22Rv1 (cell line): ENCODE measurements around the gene LRBA.

Experiments used
- H3K27ac ChIP-seq: fragments of 450-650 bp; 2 replicates; pipeline ENCODE4 v1.5.1; 2017
- ZFX ChIP-seq: fragments of 450-650 bp; IDR thresholded peaks from 2 replicates; pipeline ENCODE4 v1.6.1; 2017; ENCODE audit warnings: antibody characterized with exemption, borderline replicate concordance
- TF ChIP-seq, protein P1 (sequence below): fragments of 450-650 bp; IDR thresholded peaks from 2 replicates; pipeline ENCODE4 v1.5.1; 2017; ENCODE audit warnings: mild to moderate bottlenecking

Gene LRBA

DNA sequence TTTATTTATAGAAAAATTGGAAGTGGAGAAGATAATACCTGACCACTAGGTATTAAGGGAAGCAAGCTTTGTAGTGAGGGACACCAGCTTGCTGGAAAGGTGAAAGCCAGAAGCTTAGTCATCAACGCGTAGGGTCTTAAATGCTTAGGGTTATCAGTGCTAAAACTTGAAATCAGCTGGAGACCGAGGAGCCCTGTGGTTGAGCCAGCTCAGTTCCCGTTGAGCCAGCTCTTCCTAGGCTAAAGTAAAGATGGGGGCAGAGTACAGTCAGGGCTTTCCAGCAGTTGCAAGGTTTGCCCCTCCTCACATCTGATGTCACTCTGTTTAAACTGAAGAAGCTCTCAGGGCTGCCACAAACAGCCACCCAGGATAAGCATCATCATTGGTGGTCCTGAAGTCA is 696.1 kb downstream of the LRBA start:
- no peak overlapping the region for H3K27ac ChIP-seq
- TF ChIP-seq ZFX = no peak
- TF ChIP-seq, protein P1, sequence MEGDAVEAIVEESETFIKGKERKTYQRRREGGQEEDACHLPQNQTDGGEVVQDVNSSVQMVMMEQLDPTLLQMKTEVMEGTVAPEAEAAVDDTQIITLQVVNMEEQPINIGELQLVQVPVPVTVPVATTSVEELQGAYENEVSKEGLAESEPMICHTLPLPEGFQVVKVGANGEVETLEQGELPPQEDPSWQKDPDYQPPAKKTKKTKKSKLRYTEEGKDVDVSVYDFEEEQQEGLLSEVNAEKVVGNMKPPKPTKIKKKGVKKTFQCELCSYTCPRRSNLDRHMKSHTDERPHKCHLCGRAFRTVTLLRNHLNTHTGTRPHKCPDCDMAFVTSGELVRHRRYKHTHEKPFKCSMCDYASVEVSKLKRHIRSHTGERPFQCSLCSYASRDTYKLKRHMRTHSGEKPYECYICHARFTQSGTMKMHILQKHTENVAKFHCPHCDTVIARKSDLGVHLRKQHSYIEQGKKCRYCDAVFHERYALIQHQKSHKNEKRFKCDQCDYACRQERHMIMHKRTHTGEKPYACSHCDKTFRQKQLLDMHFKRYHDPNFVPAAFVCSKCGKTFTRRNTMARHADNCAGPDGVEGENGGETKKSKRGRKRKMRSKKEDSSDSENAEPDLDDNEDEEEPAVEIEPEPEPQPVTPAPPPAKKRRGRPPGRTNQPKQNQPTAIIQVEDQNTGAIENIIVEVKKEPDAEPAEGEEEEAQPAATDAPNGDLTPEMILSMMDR = no peak

DNA sequence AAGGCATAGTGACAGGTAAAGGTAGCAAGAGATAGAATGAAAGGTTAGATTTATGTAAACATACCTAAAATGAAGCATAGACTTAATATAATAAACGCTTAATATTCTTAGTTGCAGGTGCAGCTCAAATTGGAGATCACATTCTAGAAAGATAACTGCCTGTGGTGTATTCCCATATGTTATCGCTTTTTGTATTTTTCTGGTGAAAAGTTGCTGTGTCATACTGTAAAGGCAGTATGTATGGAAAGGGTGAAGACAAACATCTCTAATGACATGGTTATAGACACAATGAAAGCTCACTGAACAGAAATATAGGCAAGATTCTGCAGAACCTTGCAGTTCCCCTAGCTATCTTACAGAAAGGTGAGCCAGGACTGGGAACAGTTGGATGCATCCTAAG is 696.6 kb downstream of the LRBA start:
- TF ChIP-seq ZFX = no peak
- TF ChIP-seq, protein P1 = no peak
- H3K27ac ChIP-seq = no peak overlapping the region

DNA sequence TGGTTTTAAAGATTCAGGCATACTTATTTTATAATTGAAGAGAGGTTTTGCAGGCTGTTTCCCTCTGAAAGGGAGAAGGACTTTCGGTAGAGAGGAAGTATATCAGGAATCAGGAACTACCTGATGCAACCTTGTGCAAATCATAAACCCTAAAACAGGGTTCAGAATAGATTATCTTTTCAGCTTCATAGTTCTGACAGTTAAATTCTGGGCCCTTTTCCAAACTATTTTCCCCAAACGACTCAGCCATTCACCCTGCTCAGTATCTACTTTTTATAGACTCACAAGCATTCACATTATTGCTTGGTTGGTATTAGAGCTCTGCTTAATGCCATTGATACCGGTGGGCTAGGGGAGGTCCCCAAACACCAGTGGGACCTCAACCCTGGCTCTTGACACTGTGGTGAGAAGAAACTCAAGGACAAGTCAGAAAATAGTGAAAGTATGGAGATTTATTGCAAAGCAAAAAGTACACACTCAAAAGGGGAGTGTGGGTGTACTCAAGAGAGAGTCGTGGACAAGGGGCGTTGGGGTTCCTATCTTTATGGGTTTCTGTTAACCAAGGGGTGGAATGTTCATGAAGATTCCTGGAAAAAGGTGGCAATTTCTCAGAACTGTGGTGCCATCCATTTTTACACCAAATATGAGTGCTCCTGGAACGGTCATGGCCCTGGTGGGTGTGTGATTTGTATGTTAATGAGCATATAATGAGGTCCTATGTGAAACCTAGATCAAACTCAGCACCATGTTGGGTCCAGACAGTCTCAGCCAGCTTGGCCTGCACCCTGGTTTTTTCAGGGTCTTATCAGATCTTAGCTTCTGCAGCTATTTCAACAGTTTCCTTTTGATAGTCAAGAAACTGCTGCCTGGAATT is 698.5 kb downstream of the LRBA start:
- no peak overlapping the region for H3K27ac ChIP-seq
- TF ChIP-seq ZFX = no peak
- TF ChIP-seq, protein P1 = no peak

DNA sequence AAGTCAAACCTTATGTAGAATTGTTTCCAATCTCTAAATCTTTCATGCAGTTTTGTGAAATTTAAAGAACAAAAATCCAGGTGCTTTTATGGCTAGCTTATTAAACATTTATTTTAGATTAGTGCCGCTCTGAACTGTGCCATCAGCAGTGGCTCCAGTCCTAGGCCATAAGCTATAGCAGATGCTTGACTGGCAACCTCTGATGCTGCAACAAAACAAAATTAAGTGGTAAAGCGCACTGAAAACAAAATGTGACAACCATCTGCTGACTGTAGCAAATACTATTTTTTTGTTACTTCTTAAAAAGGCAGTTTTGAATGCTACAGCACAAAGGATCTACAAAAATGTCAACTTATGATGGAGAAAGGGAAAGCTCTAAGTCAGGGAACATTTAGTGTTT is 699.4 kb downstream of the LRBA start:
- TF ChIP-seq, protein P1 = no peak
- TF ChIP-seq ZFX = no peak
- H3K27ac ChIP-seq = no peak overlapping the region

DNA sequence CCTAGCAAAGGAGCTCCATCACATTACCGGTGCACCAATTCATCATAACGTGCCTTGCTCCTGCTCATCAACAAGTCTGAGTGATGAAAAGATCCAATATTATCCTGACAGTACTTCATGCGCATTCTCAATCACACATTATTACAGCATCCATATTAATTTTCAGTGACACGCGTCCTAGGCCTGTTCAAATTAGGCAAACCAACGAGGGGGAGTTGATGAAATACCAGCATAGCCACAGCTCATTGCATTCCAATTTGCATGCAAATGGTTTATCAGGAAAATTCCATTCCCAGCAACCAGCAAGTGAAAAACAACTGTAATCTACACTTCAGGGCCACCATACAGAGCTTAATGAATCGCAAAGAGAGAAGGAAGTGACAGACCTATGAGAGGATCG is 699.9 kb downstream of the LRBA start:
- no peak for TF ChIP-seq ZFX
- TF ChIP-seq, protein P1 = no peak
- no peak overlapping the region for H3K27ac ChIP-seq

DNA sequence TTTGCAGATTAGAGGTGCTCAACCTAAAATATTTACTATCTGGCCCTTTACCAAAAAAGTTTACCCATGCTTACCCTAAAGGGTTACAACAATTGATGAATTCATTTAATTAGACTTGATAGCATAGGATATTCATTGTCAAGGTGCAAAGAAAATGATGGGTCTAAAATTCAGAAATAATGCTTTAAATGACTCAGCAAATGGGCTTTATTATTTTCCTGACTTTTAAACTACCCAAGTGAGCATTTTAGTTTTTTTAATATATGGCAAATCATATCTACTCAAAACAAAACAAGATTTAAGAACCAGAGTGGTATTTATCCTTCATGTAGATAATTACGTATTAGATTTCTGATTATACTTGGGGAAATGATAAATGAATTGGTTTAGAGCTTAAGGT is 701.1 kb downstream of the LRBA start:
- TF ChIP-seq, protein P1 = no peak
- no peak for TF ChIP-seq ZFX
- H3K27ac ChIP-seq = no peak overlapping the region

DNA sequence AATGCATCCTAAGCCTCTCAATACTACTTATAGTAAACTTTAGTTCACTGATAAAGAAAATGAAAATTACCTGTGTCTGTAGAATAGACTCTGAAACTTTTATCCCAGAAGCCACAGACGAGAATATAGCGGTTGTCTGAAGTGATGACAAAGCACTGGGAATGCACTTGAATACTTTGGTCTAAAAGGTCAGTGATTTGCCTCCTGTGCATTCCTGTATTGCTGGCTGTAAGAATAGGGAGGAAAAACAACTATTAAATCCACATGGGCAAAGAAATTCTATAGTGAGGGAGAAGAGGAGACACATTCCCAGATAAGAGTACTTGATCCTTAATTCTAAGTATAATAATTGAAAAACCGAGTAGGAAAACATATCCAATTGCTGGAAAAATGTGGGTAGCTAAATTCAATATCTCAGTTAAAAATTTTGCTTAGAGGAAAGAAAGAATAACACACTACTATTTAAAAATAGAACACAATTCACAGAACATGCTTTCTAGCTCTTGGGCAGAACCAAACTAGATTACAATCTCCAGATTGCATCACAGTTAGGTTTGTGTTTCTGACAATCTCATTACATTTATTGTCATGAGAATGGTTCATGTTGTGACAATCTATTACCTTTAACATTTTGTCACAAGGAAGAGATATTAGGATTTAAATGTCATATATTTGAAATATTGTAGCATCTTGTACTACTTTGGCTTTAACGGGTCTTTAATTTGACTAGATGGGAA is 704.8 kb downstream of the LRBA start:
- TF ChIP-seq, protein P1 = no peak
- no peak for TF ChIP-seq ZFX
- no peak overlapping the region for H3K27ac ChIP-seq
